Measurements from ENCODE around the gene TNNC1.

The TNNC1 gene

GRCh38 chr3:52441772-52442332, 12.0 kb downstream of the TNNC1 start:
- DNase-seq: no peak

DNA sequence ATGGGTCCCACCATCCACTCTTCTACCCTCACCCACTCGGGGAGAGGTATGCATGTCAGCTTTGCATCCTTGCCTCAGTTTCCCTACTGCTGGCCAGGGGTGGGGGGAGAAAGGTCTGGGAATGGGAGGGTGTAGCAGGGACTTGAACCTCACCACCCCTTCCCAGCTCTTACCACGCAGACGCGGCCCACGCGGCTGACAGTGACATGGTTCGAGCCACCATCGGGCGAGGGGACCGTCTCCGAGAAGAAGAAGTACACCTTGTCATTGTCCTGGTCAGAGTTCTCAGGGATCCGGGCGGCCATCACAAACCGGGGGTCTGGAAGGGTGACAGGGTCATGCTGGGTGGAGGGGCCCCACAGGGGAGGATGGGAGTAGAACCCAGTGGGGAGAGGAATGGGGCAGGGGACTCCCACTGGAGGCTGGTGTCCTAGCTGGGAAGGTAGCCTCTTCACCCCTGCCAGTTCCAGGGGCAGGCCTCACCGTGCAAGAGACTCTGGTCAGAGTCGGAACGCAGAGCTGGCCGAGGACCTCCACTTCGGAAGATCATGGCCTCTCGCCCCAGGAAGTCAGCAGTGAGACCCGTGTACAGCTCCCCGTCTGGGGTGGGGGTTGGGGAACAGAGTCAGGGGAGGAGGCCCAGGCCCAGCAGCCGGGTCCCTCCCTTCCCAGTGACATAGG, 12.6 kb downstream of the TNNC1 start:
- no peak for DNase-seq

GRCh38 chr3:52440671-52441070, 13.2 kb downstream of the TNNC1 start:
- DNase-seq: no peak

DNA sequence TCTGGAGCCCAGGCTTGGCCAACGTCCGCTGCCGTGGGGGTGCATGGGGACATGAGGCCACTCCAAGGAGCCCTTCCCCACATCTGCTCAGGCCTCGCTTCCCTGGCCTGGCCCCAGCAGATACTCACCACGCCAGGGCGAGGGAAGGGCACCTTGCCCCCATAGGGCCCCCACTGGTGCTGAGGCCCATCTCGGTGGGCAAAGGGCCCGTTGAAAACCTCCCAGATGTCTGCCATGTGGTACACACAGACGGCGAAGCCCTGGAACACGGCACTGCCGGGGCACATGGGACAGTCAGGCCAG, 13.6 kb downstream of the TNNC1 start:
- no peak for DNase-seq

DNA sequence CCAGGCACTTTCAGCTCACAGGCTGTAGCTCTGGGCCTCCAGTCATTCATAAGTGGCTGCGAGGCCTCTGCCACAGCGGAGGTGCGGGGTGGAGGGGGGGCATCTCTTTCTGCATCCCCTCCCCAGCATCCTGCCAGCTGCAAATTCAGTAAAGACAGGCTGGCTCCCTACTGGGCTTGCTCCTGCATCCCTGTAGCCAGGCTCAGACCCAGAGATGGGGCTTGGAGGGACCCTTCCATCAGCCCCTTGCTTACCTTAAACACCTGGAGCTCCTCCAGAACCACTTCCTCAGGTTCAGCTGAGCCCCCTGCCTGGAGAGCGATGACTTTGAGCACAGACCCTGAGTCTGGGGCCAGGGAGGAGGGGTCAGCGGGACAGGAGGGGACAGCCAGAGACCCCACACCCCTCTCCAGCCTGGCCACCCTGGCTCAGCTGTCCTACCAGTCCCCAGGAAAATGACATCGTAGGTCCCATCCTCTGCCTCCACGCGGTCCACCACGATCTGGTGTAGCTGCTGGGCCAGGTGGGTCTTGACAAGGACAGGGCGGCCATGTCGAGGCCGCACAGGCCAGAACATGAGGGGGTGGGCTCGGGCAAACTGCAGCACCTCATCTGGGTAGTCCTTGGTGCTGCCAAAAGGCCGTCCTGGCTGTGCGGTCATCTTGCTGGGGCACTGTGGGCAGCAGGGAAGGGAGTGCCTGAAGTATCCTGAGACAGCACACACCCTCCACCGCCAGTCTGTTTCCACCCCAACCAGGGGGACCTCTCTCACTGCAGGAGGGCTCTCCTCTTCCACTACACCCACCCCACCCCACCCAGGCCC, 14.2 kb downstream of the TNNC1 start:
- no peak for DNase-seq

GRCh38 chr3:52438579-52439425, 15.0 kb downstream of the TNNC1 start:
- DNase-seq: no peak

GRCh38 chr3:52438104-52438376, 15.8 kb downstream of the TNNC1 start:
- DNase-seq: no peak

DNA sequence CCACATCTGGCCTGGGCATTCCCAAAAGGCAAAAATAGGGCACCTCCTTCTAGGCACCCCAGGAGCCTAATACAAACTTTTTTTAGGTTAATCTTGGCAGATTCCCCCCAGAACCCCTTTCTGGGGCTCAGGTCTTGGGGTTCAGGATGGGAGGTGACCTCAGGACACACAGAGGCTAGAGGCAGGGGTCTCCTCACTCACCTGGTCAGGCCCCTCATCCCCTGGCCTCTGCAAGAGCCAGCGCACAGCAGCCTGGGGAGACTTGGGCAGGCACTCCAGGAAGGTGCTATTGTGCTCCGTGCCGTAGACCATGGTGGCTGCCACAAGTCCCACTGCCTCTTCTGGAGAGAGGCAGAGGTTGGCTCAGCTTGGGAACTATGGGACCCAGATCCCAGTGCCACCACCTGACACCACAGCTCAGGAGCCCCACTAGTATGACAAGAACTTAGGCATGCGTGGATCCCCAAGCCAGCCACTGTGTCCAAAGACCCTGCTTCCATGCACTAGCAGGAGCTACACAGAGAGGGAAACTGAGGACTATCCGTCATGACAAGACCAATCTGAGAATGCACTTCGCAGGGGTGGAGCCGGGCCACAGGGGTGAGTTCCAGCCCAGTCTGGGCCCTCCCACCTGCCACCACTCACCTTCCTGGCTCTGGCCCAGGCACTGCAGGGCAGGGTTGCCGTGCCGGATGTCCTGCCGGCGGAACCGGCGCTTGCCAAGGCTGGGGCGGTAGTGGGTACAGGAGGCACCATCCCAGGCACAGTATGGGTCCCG, 16.3 kb downstream of the TNNC1 start:
- no peak for DNase-seq

- DNase-seq: no peak
Measured at GRCh38 chr3:52436500-52437149, 17.2 kb downstream of the TNNC1 start.

- DNase-seq: no peak
Measured at GRCh38 chr3:52435246-52436101, 18.4 kb downstream of the TNNC1 start.

GRCh38 chr3:52434491-52435115, 19.2 kb downstream of the TNNC1 start:
- DNase-seq: no peak

DNA sequence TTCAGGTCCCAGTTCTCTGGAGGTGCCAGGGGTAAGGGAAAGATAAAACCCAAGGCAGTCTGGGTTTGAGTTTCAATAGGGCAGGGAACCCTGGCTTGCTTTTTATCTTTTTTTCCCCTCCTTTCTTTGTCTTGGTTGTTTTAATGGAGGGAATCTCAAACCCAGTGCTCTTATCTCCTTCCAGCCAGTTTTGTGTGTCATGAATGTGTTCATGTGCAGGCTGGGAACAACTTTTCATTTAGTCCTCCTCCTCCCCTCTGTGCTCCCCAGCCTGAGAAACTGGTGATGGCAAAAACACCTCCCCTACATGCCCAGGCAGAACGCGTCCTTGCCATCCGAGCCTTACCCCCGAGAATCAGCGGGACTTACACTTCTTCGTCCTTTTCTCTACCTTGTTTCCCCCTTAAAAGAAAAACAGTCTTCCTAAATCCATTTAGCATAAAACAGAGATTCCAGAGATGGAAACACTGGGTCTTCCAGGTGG, 19.8 kb downstream of the TNNC1 start:
- no peak for DNase-seq

GRCh38 chr3:52433328-52433995, 20.4 kb downstream of the TNNC1 start:
- DNase-seq: no peak

DNA sequence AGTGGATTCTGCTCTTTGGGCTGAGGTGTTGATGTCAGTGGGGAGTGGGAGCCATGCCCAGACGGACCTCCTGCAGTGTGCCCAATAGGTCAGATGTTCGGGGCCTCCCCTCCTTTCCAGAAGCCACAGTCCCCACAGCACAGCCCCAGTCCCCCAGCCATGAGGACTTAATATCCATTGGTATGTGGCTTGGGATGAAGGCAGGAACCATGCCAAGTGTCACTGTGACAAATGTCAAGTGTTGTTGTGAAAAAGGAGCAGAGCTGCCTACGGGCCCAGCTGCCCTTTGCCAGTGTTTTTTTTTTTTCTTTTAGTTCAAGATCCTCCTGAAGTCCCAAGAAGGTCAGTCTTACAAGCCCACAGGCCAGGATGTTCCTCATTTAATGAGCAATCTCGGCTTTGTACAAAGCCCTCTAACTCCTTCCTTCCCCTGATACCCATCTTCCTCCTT, 21.1 kb downstream of the TNNC1 start:
- DNase-seq: no peak

DNA sequence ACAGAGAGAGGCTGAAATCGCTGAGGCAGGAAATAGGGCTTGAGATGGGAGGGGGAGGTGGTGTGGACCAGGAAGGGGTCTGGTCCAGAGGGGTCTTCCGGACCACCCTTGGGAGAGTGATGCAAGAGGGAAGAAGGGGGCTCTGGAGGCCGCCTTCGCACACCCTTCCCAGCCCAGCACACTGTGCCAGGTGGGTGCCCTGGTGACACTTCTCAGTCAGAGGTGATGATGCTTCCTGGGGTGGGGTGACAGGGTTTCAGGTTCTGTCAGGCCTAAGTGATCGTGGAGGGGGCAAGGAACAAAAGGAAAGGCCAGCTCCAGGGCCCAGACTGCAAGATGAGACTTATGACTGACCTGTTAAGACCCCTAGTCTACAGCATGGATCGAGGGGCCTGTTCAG, 21.6 kb downstream of the TNNC1 start:
- DNase-seq: no peak

- no peak for DNase-seq
Measured at GRCh38 chr3:52431459-52432223, 22.2 kb downstream of the TNNC1 start.

DNA sequence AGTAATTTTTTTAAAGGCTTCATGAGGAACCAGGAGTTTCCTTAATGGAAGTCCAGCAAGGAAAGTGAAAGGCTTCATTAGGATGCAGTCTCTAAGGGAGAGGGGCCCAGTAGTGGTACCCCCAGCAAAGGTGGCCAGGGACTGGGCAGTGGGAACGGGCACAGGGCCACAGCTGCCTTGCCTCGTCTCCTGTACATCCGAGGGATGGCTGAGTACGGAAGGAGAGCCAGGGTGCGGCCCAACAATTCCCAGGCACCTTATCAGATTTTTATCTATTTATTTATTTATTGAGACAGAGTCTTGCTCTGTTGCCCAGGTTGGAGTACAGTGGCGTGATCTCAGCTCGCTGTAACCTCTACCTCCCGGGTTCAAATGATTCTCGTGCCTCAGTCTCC, 23.4 kb downstream of the TNNC1 start:
- DNase-seq: no peak

- no peak for DNase-seq
Measured at GRCh38 chr3:52429779-52430415, 23.9 kb downstream of the TNNC1 start.

DNA sequence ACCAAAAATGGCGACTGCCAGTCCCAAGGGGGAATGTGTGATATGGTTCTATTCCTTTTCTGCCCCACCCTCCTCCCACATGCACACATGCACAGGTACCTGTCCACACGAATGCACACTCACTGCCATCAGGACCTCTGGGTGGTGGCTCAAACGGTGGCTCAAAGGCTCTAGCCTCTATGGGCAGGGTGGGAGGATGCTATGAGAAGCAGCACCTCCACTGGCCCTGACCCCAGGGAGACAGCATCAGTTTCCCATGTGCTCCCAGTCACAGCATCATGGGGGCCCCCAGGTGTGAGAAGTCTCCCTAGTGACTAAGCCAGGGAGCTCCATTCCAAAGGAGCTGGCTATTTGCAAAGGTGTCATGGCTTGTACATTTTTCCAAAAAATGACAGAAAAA, 24.8 kb downstream of the TNNC1 start:
- DNase-seq: no peak

Data from NCI-H2107 (cell line).